GM12878 (cell line): ENCODE results near the gene SLC22A4. TPM values are rescaled to one million over a fixed set of nuclear protein-coding genes. Genes with fewer than 3 reads are reported as not detected.

Experiments
- ATAC-seq: fragments of 200-7000 bp; cut with Tn5 transposase; 3 replicates; pipeline ENCODE4 v1.9.1; 2020; ENCODE audit warnings: mild to moderate bottlenecking, moderate library complexity
- BruUV-seq: library from RNA; stranded (reverse); fragments of 400-500 nt; replicated peaks from 2 replicates; lab custom pipeline; 2021; lab: Mats Ljungman, UMichigan
- CTCF ChIA-PET: fragments of 300-600 bp; sonication (Branson Sonifier 250); formaldehyde crosslinking; extraction: SDS; loops from one replicate; lab custom pipeline; 2021; ENCODE audit warnings: inconsistent platforms; lab: Yijun Ruan, JAX
- POLR2A ChIA-PET: fragments of 350-600 bp; formaldehyde crosslinking; extraction: SDS; loops from one replicate; lab custom pipeline; 2021; ENCODE audit warnings: inconsistent platforms; lab: Charles Lee
- RAD21 ChIA-PET: fragments of 300-600 bp; sonication (Branson Sonifier 250); formaldehyde crosslinking; loops from one replicate; lab custom pipeline; 2023; ENCODE audit warnings: antibody characterized with exemption; ENCODE audit not compliant: unreplicated experiment; lab: Charles Lee
- SMC1A ChIA-PET: fragments of 300-600 bp; sonication (Branson Sonifier 250); formaldehyde crosslinking; loops from one replicate; lab custom pipeline; 2023; ENCODE audit not compliant: unreplicated experiment, uncharacterized antibody; lab: Charles Lee
- DNase-seq: peaks from one replicate; pipeline ENCODE4 v3.0.0-alpha.2; 2011; ENCODE audit warnings: low read depth, low spot score
- FAIRE-seq: peaks from 3 replicates; lab custom pipeline; 2011; peaks lifted over from hg19 to GRCh38; lab: Jason Lieb, UNC
- H2AFZ ChIP-seq: 2 replicates; pipeline ENCODE4 v1.6.0; 2011; ENCODE audit warnings: low read depth, low read length, control low read depth; ENCODE audit not compliant: control insufficient read depth
- H3K27ac ChIP-seq: 2 replicates; pipeline ENCODE4 v1.5.1; 2011; ENCODE audit warnings: control low read depth; ENCODE audit not compliant: control insufficient read depth, insufficient read depth
- H3K27me3 ChIP-seq, 2 experiments: replicated peaks in 1 of 2; 2 replicates each; pipeline versions ENCODE4 v1.6.0 to v1.6.1; 2011; ENCODE audit warnings: low read length in 1 of 2; ENCODE audit not compliant: control insufficient read depth in 2 of 2, insufficient read depth in 2 of 2
- H3K36me3 ChIP-seq, 2 experiments: 2 replicates each; pipeline ENCODE4 v1.5.1; 2011; ENCODE audit warnings: low read length in 1 of 2; ENCODE audit not compliant: control insufficient read depth in 2 of 2, insufficient read depth in 2 of 2
- H3K4me1 ChIP-seq: 2 replicates; pipeline ENCODE4 v1.6.1; 2011; ENCODE audit warnings: mild to moderate bottlenecking, low read length, moderate library complexity, mixed read lengths; ENCODE audit not compliant: control insufficient read depth, insufficient read depth
- H3K4me2 ChIP-seq: 2 replicates; pipeline ENCODE4 v1.6.0; 2011; ENCODE audit warnings: control low read depth; ENCODE audit not compliant: control insufficient read depth, insufficient read depth
- H3K4me3 ChIP-seq: fragments of 200-600 bp; sonication (generic); 2 replicates; pipeline ENCODE4 v1.5.1; 2016
- H3K79me2 ChIP-seq: 2 replicates; pipeline ENCODE4 v1.6.0; 2011; ENCODE audit warnings: low read length; ENCODE audit not compliant: control insufficient read depth, insufficient read depth
- H3K9ac ChIP-seq: 2 replicates; pipeline ENCODE4 v1.8.0; 2011; ENCODE audit warnings: low read length, control low read depth, mixed read lengths; ENCODE audit not compliant: control insufficient read depth, insufficient read depth
- H3K9me3 ChIP-seq: replicated peaks from 3 replicates; pipeline ENCODE4 v1.5.1; 2011; ENCODE audit warnings: mild to moderate bottlenecking, low read length; ENCODE audit not compliant: control insufficient read depth, insufficient read depth
- H4K20me1 ChIP-seq: 2 replicates; pipeline ENCODE4 v1.6.0; 2011; ENCODE audit not compliant: control insufficient read depth, insufficient read depth
- ETV6 ChIP-seq, 2 experiments: fragments of 450-650 bp in 1 of 2; IDR thresholded peaks in 1 of 2; conservative IDR thresholded peaks in 1 of 2; 2 replicates each; pipeline ENCODE4 v1.6.1; 2014; ENCODE audit warnings: antibody characterized with exemption in 1 of 2, borderline replicate concordance in 1 of 2, low read depth in 1 of 2, mild to moderate bottlenecking in 1 of 2, moderate library complexity in 1 of 2
- MEF2A ChIP-seq: IDR thresholded peaks from 2 replicates; pipeline ENCODE4 v1.6.1; 2011; ENCODE audit warnings: low read depth, mild to moderate bottlenecking, low read length, moderate library complexity; ENCODE audit not compliant: insufficient read depth
- NBN ChIP-seq: fragments of 450-650 bp; IDR thresholded peaks from 2 replicates; pipeline ENCODE4 v1.6.1; 2016
- NRF1 ChIP-seq: conservative IDR thresholded peaks from 2 replicates; pipeline ENCODE4 v1.6.1; 2011; ENCODE audit warnings: mild to moderate bottlenecking, low read depth, low read length, improper control_type of control experiment
- RELA ChIP-seq: fragments of 450-650 bp; IDR thresholded peaks from 2 replicates; pipeline ENCODE4 v1.8.0; 2014; ENCODE audit warnings: borderline replicate concordance; ENCODE audit not compliant: partially characterized antibody
- SUPT20H ChIP-seq: IDR thresholded peaks from 2 replicates; pipeline ENCODE4 v1.6.1; 2011; ENCODE audit warnings: low read depth, mild to moderate bottlenecking, low read length, moderate library complexity, borderline replicate concordance; ENCODE audit not compliant: control insufficient read depth
- WGBS: methylation state at CpG from one replicate; pipeline ENCODE4 v1.1.6; 2016; ENCODE audit warnings: low lambda C conversion rate; ENCODE audit not compliant: insufficient replicate concordance, insufficient coverage; ENCODE audit errors: missing lambda C conversion rate; 5-methylcytosine and 5-hydroxymethylcytosine counted together
- in situ Hi-C: fragments of 300-500 bp; cut with MboI; formaldehyde crosslinking; loops from 9 replicates; pipeline ENCODE4 v1.14.3; 2018; ENCODE audit warnings: mixed read lengths
- intact Hi-C: fragments of 100-400 bp; cut with micrococcal nuclease; formaldehyde crosslinking; loops from one replicate; pipeline ENCODE4 v1.14.2; 2022; ENCODE audit not compliant: unreplicated experiment
- polyA plus RNA-seq, 11 experiments: library from polyadenylated mRNA; depleted of rRNA in 4 of 11; unstranded in 6 of 11; stranded (reverse) in 5 of 11; fragments of >200 nt; fragmentation: Nextera tagmentation in 4 of 11; fragmentation: Illumina TruSeq in 1 of 11; extraction: Ambion mirVana in 4 of 11; extraction: Trizol in 1 of 11; gene quantifications; 1 replicate in 1 of 11; 2 replicates in 10 of 11; pipeline versions ENCODE4 v1.2.1 to v1.2.3, GENCODE V29; 2011 to 2016; ENCODE audit warnings: inconsistent platforms in 2 of 11, missing spikeins in 2 of 11, low read depth in 1 of 11
- total RNA-seq, 4 experiments: library from RNA; depleted of rRNA in 3 of 4; stranded (reverse); fragments of >200 nt in 3 of 4; fragmentation: Illumina TruSeq in 1 of 4; extraction: Trizol in 1 of 4; gene quantifications; 2 replicates each; pipeline versions ENCODE4 v1.2.1 to v1.2.3, GENCODE V29; 2013 to 2021
- TF ChIP-seq, protein P1 (sequence below): fragments of 450-650 bp; IDR thresholded peaks from 2 replicates; pipeline ENCODE4 v1.6.1; 2017; ENCODE audit warnings: antibody characterized with exemption, mild to moderate bottlenecking, moderate library complexity

Gene SLC22A4
- total and polyA plus RNA-seq, 10 of the 15 experiments (the other 5 are each of a cell fraction or from before 2014, with no cell fraction given) = 0.04 to 0.61 (median 0.10) TPM; not detected in 2

DNA sequence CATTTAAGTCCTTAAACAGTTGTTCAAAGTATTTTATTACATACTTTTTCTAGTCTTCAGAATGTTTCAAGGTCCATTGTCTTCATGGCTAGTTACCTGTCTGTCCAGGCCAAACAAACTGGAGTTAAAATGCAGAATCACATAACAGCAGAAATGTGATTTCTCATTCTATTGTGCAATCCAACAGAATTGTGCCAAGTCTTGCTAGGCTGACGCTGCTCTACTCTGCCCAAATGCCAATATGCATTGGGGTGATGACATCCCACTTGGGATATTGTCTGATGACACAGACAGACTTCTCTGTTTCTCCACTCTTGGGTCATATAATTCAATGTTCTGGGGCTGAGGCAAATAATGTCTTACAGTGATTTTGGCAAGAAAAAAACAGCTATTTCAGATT is 70.1 kb downstream of the SLC22A4 start:
- H3K27ac ChIP-seq = no peak overlapping the region
- H3K36me3 ChIP-seq = no peaks in the 10 kb centered on the region
- H3K9me3 ChIP-seq = no peaks in the 10 kb centered on the region
- no peaks in the 10 kb centered on the region for H4K20me1 ChIP-seq
- no peak overlapping the region for H3K9ac ChIP-seq
- H3K4me3 ChIP-seq = no peak overlapping the region
- no peak for FAIRE-seq
- ChIA-PET SMC1A (interaction anchor here (1.5 kb wide), 1 partner anchor 8 kb away, joined by 3 read pairs; no protein-coding TSS in a partner anchor), CTCF (interaction anchor here (1.1 to 1.2 kb wide), 2 partner anchors 16 to 18 kb away, joined by 3 read pairs; no protein-coding TSS in a partner anchor), RAD21 (no interaction called here), POLR2A (no interaction called here)
- no peaks in the 10 kb centered on the region for H3K79me2 ChIP-seq
- 75% methylated on average over 1 of the region's 1 CpG for WGBS
- BruUV-seq = no TSS peak
- in situ Hi-C loops = no loop called here
- no peak overlapping the region for H3K4me2 ChIP-seq
- no peak for ATAC-seq
- H3K27me3 ChIP-seq = no peaks in the 10 kb centered on the region
- no peak for DNase-seq
- peaks cover 4% of the 10 kb centered on the region for H3K4me1 ChIP-seq
- no peak overlapping the region for H2AFZ ChIP-seq
- intact Hi-C loops = no loop called here
- TF ChIP-seq ETV6 (conservative IDR thresholded peaks at IDR 0.05 in 1 of 2, IDR thresholded peaks at IDR 0.05 in 1 of 2; ENCODE audit: borderline replicate concordance in 1 of 2, low read depth in 1 of 2) (no peak), MEF2A (no peak), SUPT20H (no peak), RELA (no peak), NRF1 (no peak), NBN (no peak)
- TF ChIP-seq, protein P1, sequence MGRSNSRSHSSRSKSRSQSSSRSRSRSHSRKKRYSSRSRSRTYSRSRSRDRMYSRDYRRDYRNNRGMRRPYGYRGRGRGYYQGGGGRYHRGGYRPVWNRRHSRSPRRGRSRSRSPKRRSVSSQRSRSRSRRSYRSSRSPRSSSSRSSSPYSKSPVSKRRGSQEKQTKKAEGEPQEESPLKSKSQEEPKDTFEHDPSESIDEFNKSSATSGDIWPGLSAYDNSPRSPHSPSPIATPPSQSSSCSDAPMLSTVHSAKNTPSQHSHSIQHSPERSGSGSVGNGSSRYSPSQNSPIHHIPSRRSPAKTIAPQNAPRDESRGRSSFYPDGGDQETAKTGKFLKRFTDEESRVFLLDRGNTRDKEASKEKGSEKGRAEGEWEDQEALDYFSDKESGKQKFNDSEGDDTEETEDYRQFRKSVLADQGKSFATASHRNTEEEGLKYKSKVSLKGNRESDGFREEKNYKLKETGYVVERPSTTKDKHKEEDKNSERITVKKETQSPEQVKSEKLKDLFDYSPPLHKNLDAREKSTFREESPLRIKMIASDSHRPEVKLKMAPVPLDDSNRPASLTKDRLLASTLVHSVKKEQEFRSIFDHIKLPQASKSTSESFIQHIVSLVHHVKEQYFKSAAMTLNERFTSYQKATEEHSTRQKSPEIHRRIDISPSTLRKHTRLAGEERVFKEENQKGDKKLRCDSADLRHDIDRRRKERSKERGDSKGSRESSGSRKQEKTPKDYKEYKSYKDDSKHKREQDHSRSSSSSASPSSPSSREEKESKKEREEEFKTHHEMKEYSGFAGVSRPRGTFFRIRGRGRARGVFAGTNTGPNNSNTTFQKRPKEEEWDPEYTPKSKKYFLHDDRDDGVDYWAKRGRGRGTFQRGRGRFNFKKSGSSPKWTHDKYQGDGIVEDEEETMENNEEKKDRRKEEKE = no peak
